T-helper 1 cell (primary cell): Measurements from ENCODE around the gene ATP8B1.
A peak's percentile ranks its signal among the peaks of the same experiment; 100 is the strongest.
"Not testable (repeated sequence)": the region's sequence is repeated elsewhere in the genome, so short reads cannot be mapped to it uniquely, and the experiment has no call there.

Source experiments
- DNase-seq, 5 donors: peaks; one replicate each; pipeline ENCODE4 v3.0.0-alpha.2; 2012 to 2020

ATP8B1 gene

GRCh38 chr18:57655740-57656139 is 147.4 kb downstream of the ATP8B1 start:
- DNase-seq = no peak

GRCh38 chr18:57651914-57652313 is 151.2 kb downstream of the ATP8B1 start:
- no peak for DNase-seq

GRCh38 chr18:57649556-57650500 is 153.3 kb downstream of the ATP8B1 start:
- no peak for DNase-seq

- DNase-seq = no peak
These were observed 154.7 kb downstream of the ATP8B1 start for GRCh38 chr18:57648414-57648813.

- no peak for DNase-seq
These were observed 158.6 kb downstream of the ATP8B1 start for GRCh38 chr18:57644540-57644939.

- not testable (repeated sequence) for DNase-seq
These were observed 159.4 kb downstream of the ATP8B1 start for GRCh38 chr18:57643726-57644125.

GRCh38 chr18:57642462-57642861 is 160.7 kb downstream of the ATP8B1 start:
- DNase-seq = not testable (repeated sequence)

- no peak for DNase-seq
These were observed 162.4 kb downstream of the ATP8B1 start for GRCh38 chr18:57640749-57641148.

GRCh38 chr18:57640236-57640635 is 162.9 kb downstream of the ATP8B1 start:
- DNase-seq = no peak

GRCh38 chr18:57635003-57635822 is 167.9 kb downstream of the ATP8B1 start:
- DNase-seq = no peak

GRCh38 chr18:57631697-57632096 is 171.4 kb downstream of the ATP8B1 start:
- no peak for DNase-seq

- DNase-seq = no peak
These were observed 172.1 kb downstream of the ATP8B1 start for GRCh38 chr18:57630754-57631595.

- peak; percentile 88 to 94 (median 92) for DNase-seq
These were observed 172.9 kb downstream of the ATP8B1 start for GRCh38 chr18:57630002-57630753.

- no peak for DNase-seq
These were observed 173.7 kb downstream of the ATP8B1 start for GRCh38 chr18:57629422-57629821.

GRCh38 chr18:57627488-57627887 is 175.6 kb downstream of the ATP8B1 start:
- DNase-seq = no peak

GRCh38 chr18:57624988-57625387 is 178.1 kb downstream of the ATP8B1 start:
- DNase-seq = no peak

GRCh38 chr18:57621246-57621604 is 181.9 kb downstream of the ATP8B1 start:
- DNase-seq = peak in 1 of 5 donors; percentile 17

- DNase-seq = no peak
These were observed 183.2 kb downstream of the ATP8B1 start for GRCh38 chr18:57619876-57620275.

GRCh38 chr18:57618910-57619309 is 184.2 kb downstream of the ATP8B1 start:
- DNase-seq = no peak

GRCh38 chr18:57603871-57604270 is 199.2 kb downstream of the ATP8B1 start:
- no peak for DNase-seq
